ENCODE data around the gene SULT1C3.
"Not testable (repeated sequence)": the region's sequence is repeated elsewhere in the genome, so short reads cannot be mapped to it uniquely, and the experiment has no call there.

Gene SULT1C3

DNA sequence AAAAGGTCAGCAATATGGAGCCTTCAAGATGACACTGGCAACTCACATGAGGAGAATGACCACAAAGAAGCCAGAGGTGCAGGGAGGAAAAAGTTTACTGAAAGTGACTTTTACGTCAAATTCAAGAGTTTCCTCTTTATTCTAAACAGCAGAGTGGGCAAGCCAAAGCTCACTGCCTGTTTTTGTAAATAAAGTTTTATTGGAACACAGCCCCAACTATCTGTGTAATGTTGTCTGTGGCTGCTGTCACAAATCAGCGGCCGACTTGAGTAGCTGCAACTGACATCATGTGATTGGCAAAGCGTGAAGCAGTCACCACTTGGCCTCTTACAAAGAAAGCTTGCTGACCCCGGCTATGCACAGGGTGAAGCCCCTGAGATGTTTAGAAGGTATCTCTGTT, 39.7 kb downstream of the SULT1C3 start:
- Histone ChIP-seq H3K79me1 (ENCODE audit: low read length) (no peaks in the 10 kb centered on the region), H2BK5ac (ENCODE audit: low read depth, low read length, poor library complexity) (no peak overlapping the region), H3K23ac (ENCODE audit: low read length) (no peak overlapping the region), H4K12ac (ENCODE audit: low read depth, low read length) (no peak overlapping the region), H3K14ac (ENCODE audit: low read length) (no peak overlapping the region), H3K4me3 (ENCODE audit: low read depth, low read length) (no peak overlapping the region), H2BK120ac (ENCODE audit: insufficient read depth, low read length, poor library complexity) (no peak overlapping the region), H3K4me2 (ENCODE audit: low read length) (no peak overlapping the region), H4K8ac (ENCODE audit: low read depth, low read length) (no peak overlapping the region), H2AK5ac (ENCODE audit: low read length) (no peak overlapping the region), H3K18ac (ENCODE audit: low read length) (no peak overlapping the region), H3K9me3 (ENCODE audit: insufficient read depth, low read depth, low read length) (no peaks in the 10 kb centered on the region), H3K36me3 (ENCODE audit: control insufficient read depth in 1 of 2, insufficient read depth in 2 of 2, low read length in 2 of 2) (no peaks in the 10 kb centered on the region), H3K79me2 (ENCODE audit: control insufficient read depth, insufficient read depth, low read length, poor library complexity) (no peaks in the 10 kb centered on the region), H4K91ac (ENCODE audit: low read depth, low read length) (no peak overlapping the region), H3K4me1 (ENCODE audit: control insufficient read depth in 1 of 2, insufficient read depth in 2 of 2, low read length in 2 of 2) (no peaks in the 10 kb centered on the region), H2AFZ (ENCODE audit: insufficient read depth, low read length, poor library complexity) (no peak overlapping the region), H3K27me3 (ENCODE audit: insufficient read depth, low read length) (no peaks in the 10 kb centered on the region), H3K27ac (ENCODE audit: low read depth, low read length) (no peak overlapping the region), H2BK12ac (ENCODE audit: low read length) (no peak overlapping the region), H3K4ac (ENCODE audit: low read depth, low read length) (no peak overlapping the region), H3K9ac (ENCODE audit: low read length) (no peak overlapping the region)
- WGBS (ENCODE audit: extremely low coverage, insufficient coverage, insufficient read length) = no CpG with 5 or more reads among the region's 5 CpGs
- no peak for DNase-seq

DNA sequence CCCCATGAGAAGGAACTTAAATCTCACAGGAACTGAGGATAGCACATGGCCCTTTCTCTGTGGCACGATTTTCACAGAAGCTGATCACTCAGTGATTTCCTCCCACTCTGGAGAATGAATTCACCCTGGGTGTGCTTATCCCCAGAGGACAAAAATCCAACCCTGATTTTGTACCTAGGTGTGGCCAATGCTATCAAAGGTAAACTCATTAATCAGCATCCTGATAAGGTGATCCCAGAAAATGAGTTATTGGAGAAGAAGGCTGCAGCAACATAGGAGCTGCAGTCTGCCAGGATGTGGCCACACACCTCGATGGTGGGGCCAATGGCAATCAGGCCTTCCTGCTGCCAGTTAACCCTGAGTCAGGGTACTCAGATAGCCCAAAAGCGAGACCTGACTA, 40.7 kb downstream of the SULT1C3 start:
- H2BK120ac ChIP-seq (ENCODE audit: insufficient read depth, low read length, poor library complexity) = no peak overlapping the region
- no peak overlapping the region for H2BK12ac ChIP-seq (ENCODE audit: low read length)
- no peak overlapping the region for H4K12ac ChIP-seq (ENCODE audit: low read depth, low read length)
- H3K79me1 ChIP-seq (ENCODE audit: low read length) = no peaks in the 10 kb centered on the region
- H2AK5ac ChIP-seq (ENCODE audit: low read length) = no peak overlapping the region
- WGBS (ENCODE audit: extremely low coverage, insufficient coverage, insufficient read length) = no CpG with 5 or more reads among the region's 3 CpGs
- H3K4me3 ChIP-seq (ENCODE audit: low read depth, low read length) = no peak overlapping the region
- H3K4ac ChIP-seq (ENCODE audit: low read depth, low read length) = no peak overlapping the region
- no peaks in the 10 kb centered on the region for H3K4me1 ChIP-seq (ENCODE audit: control insufficient read depth in 1 of 2, insufficient read depth in 2 of 2, low read length in 2 of 2)
- no peak overlapping the region for H3K14ac ChIP-seq (ENCODE audit: low read length)
- H3K18ac ChIP-seq (ENCODE audit: low read length) = no peak overlapping the region
- H2BK5ac ChIP-seq (ENCODE audit: low read depth, low read length, poor library complexity) = no peak overlapping the region
- no peak overlapping the region for H4K91ac ChIP-seq (ENCODE audit: low read depth, low read length)
- no peak overlapping the region for H3K27ac ChIP-seq (ENCODE audit: low read depth, low read length)
- DNase-seq = no peak
- H3K36me3 ChIP-seq (ENCODE audit: control insufficient read depth in 1 of 2, insufficient read depth in 2 of 2, low read length in 2 of 2) = no peaks in the 10 kb centered on the region
- no peak overlapping the region for H2AFZ ChIP-seq (ENCODE audit: insufficient read depth, low read length, poor library complexity)
- H4K8ac ChIP-seq (ENCODE audit: low read depth, low read length) = no peak overlapping the region
- no peak overlapping the region for H3K23ac ChIP-seq (ENCODE audit: low read length)
- H3K9me3 ChIP-seq (ENCODE audit: insufficient read depth, low read depth, low read length) = no peaks in the 10 kb centered on the region
- no peak overlapping the region for H3K9ac ChIP-seq (ENCODE audit: low read length)
- no peaks in the 10 kb centered on the region for H3K79me2 ChIP-seq (ENCODE audit: control insufficient read depth, insufficient read depth, low read length, poor library complexity)
- H3K27me3 ChIP-seq (ENCODE audit: insufficient read depth, low read length) = no peaks in the 10 kb centered on the region
- H3K4me2 ChIP-seq (ENCODE audit: low read length) = no peak overlapping the region

DNA sequence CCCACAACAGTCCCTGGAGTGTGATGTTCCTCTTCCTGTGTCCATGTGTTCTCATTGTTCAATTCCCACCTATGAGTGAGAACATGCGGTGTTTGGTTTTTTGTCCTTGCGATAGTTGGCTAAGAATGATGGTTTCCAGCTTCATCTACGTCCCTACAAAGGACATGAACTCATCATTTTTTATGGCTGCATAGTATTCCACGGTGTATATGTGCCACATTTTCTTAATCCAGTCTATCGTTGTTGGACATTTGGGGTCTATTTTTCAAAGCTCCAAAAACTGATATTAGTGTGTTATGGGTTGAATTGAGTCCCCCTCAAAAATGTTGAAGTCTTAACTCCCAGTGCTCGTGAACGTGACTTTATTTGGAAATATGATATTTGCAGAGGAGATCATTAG, 44.8 kb downstream of the SULT1C3 start:
- not testable (repeated sequence) for H3K4me3 ChIP-seq (ENCODE audit: low read depth, low read length); H4K12ac ChIP-seq (ENCODE audit: low read depth, low read length); H3K79me2 ChIP-seq (ENCODE audit: control insufficient read depth, insufficient read depth, low read length, poor library complexity); H2AK5ac ChIP-seq (ENCODE audit: low read length); H3K27ac ChIP-seq (ENCODE audit: low read depth, low read length); H3K4me1 ChIP-seq (ENCODE audit: control insufficient read depth in 1 of 2, insufficient read depth in 2 of 2, low read length in 2 of 2); H4K8ac ChIP-seq (ENCODE audit: low read depth, low read length); H2BK120ac ChIP-seq (ENCODE audit: insufficient read depth, low read length, poor library complexity); H3K4ac ChIP-seq (ENCODE audit: low read depth, low read length); H2BK5ac ChIP-seq (ENCODE audit: low read depth, low read length, poor library complexity); H3K9me3 ChIP-seq (ENCODE audit: insufficient read depth, low read depth, low read length); H3K27me3 ChIP-seq (ENCODE audit: insufficient read depth, low read length); H3K18ac ChIP-seq (ENCODE audit: low read length); H3K36me3 ChIP-seq (ENCODE audit: control insufficient read depth in 1 of 2, insufficient read depth in 2 of 2, low read length in 2 of 2); H4K91ac ChIP-seq (ENCODE audit: low read depth, low read length); H3K23ac ChIP-seq (ENCODE audit: low read length); H3K4me2 ChIP-seq (ENCODE audit: low read length); H2BK12ac ChIP-seq (ENCODE audit: low read length); H3K9ac ChIP-seq (ENCODE audit: low read length); DNase-seq; H3K14ac ChIP-seq (ENCODE audit: low read length); H2AFZ ChIP-seq (ENCODE audit: insufficient read depth, low read length, poor library complexity); H3K79me1 ChIP-seq (ENCODE audit: low read length)
- no CpG with 5 or more reads among the region's 7 CpGs for WGBS (ENCODE audit: extremely low coverage, insufficient coverage, insufficient read length)

DNA sequence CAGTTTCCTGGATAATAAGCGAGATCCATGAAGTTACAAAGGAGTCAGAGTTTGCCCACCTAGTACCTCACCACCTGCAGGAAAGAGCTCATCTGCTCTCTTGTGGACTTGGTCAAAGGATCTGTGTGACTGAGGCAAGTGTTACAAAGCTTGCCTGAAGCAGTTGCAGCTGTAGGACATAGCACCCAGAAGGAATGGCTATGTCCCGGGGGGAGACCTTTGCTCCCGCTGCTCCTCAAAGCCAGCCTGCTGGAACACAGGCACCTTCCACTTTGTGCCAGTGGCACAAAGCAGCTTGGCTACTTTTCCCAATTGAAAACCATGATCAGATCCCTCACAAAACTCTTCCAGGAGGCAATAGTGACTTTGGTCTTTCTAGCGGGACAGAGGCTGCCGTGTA, 45.8 kb downstream of the SULT1C3 start:
- H3K27me3 ChIP-seq (ENCODE audit: insufficient read depth, low read length) = no peaks in the 10 kb centered on the region
- H2AK5ac ChIP-seq (ENCODE audit: low read length) = no peak overlapping the region
- no peaks in the 10 kb centered on the region for H3K79me2 ChIP-seq (ENCODE audit: control insufficient read depth, insufficient read depth, low read length, poor library complexity)
- peaks cover 0 to 4% of the 10 kb centered on the region in 2 experiments for H3K4me1 ChIP-seq (ENCODE audit: control insufficient read depth in 1 of 2, insufficient read depth in 2 of 2, low read length in 2 of 2)
- no peak overlapping the region for H4K91ac ChIP-seq (ENCODE audit: low read depth, low read length)
- H3K9me3 ChIP-seq (ENCODE audit: insufficient read depth, low read depth, low read length) = no peaks in the 10 kb centered on the region
- no peak overlapping the region for H2BK12ac ChIP-seq (ENCODE audit: low read length)
- H3K9ac ChIP-seq (ENCODE audit: low read length) = peak overlapping the region; percentile 52
- H2BK5ac ChIP-seq (ENCODE audit: low read depth, low read length, poor library complexity) = no peak overlapping the region
- no peak overlapping the region for H3K23ac ChIP-seq (ENCODE audit: low read length)
- H3K27ac ChIP-seq (ENCODE audit: low read depth, low read length) = no peak overlapping the region
- WGBS (ENCODE audit: extremely low coverage, insufficient coverage, insufficient read length) = no CpG with 5 or more reads among the region's 5 CpGs
- H2AFZ ChIP-seq (ENCODE audit: insufficient read depth, low read length, poor library complexity) = no peak overlapping the region
- no peak overlapping the region for H4K12ac ChIP-seq (ENCODE audit: low read depth, low read length)
- no peak overlapping the region for H3K4me2 ChIP-seq (ENCODE audit: low read length)
- H3K4me3 ChIP-seq (ENCODE audit: low read depth, low read length) = no peak overlapping the region
- H3K36me3 ChIP-seq (ENCODE audit: control insufficient read depth in 1 of 2, insufficient read depth in 2 of 2, low read length in 2 of 2) = no peaks in the 10 kb centered on the region
- no peak overlapping the region for H3K4ac ChIP-seq (ENCODE audit: low read depth, low read length)
- H3K14ac ChIP-seq (ENCODE audit: low read length) = no peak overlapping the region
- H4K8ac ChIP-seq (ENCODE audit: low read depth, low read length) = no peak overlapping the region
- DNase-seq = no peak
- no peaks in the 10 kb centered on the region for H3K79me1 ChIP-seq (ENCODE audit: low read length)
- H2BK120ac ChIP-seq (ENCODE audit: insufficient read depth, low read length, poor library complexity) = no peak overlapping the region
- H3K18ac ChIP-seq (ENCODE audit: low read length) = no peak overlapping the region
